Esophagus squamous epithelium (tissue), 5 donors: ENCODE results near the gene ASIC2. TPM values are rescaled to one million over a fixed set of nuclear protein-coding genes. Genes with fewer than 3 reads are reported as not detected.

Source experiments
- DNase-seq: peaks from one replicate; lab custom pipeline; 2025; lab: John Stamatoyannopoulos, UW
- H3K27ac ChIP-seq, 4 donors: fragments of 200-600 bp; sonication (generic); one replicate each; pipeline ENCODE4 v1.5.1; 2016 to 2019; ENCODE audit warnings: mild to moderate bottlenecking in 1 of 4
- H3K27me3 ChIP-seq, 4 donors: fragments of 200-600 bp; sonication (generic); 1 replicate in 3 of 4; 2 replicates in 1 of 4; pipeline versions ENCODE4 v1.5.1 to v1.6.0; 2017 to 2021; ENCODE audit warnings: antibody characterized with exemption in 1 of 4
- H3K36me3 ChIP-seq, 3 donors: fragments of 200-600 bp; sonication (generic); one replicate each; pipeline ENCODE4 v1.5.1; 2016 to 2019
- H3K4me1 ChIP-seq, 3 donors: fragments of 200-600 bp; sonication (generic); one replicate each; pipeline ENCODE4 v1.5.1; 2017 to 2019
- H3K4me3 ChIP-seq, 4 donors: fragments of 200-600 bp; sonication (generic); 1 replicate in 3 of 4; 2 replicates in 1 of 4; pipeline ENCODE4 v1.5.1; 2016 to 2019; ENCODE audit warnings: mild to moderate bottlenecking in 2 of 4, moderate library complexity in 1 of 4
- H3K9me3 ChIP-seq, 3 donors: fragments of 200-600 bp; sonication (generic); one replicate each; pipeline ENCODE4 v1.5.1; 2016 to 2019
- POLR2A ChIP-seq, 4 donors: fragments of 450-650 bp; IDR thresholded peaks; one replicate each; pipeline ENCODE4 v1.6.1; 2017; ENCODE audit warnings: antibody characterized with exemption in 4 of 4, mild to moderate bottlenecking in 4 of 4, moderate library complexity in 3 of 4
- WGBS, 2 donors: methylation state at CpG; one replicate each; pipeline ENCODE4 v1.1.5; 2018; 5-methylcytosine and 5-hydroxymethylcytosine counted together
- intact Hi-C: fragments of 100-400 bp; cut with DNase I; formaldehyde crosslinking; loops from one replicate; pipeline ENCODE4 v1.15.0; 2022
- total RNA-seq, 4 donors: library from RNA; depleted of rRNA; stranded (reverse); fragments of >200 nt; gene quantifications; one replicate each; pipeline ENCODE4 v1.1.0, GENCODE V29; 2016
- TF ChIP-seq, protein P1 (sequence below), 6 experiments: fragments of 450-650 bp in 4 of 6; fragments of 200-600 bp in 2 of 6; sonication (generic) in 2 of 6; IDR thresholded peaks; one replicate each; pipeline ENCODE4 v1.5.1; 2016 to 2019; ENCODE audit warnings: antibody characterized with exemption in 6 of 6, mild to moderate bottlenecking in 4 of 6, moderate library complexity in 4 of 6
- donor health status: DM: yes; HTN: yes; CAD: no.

ASIC2 gene
- total RNA-seq, 4 donors from 2014 or later: 0.29 TPM; not detected in 3

DNA sequence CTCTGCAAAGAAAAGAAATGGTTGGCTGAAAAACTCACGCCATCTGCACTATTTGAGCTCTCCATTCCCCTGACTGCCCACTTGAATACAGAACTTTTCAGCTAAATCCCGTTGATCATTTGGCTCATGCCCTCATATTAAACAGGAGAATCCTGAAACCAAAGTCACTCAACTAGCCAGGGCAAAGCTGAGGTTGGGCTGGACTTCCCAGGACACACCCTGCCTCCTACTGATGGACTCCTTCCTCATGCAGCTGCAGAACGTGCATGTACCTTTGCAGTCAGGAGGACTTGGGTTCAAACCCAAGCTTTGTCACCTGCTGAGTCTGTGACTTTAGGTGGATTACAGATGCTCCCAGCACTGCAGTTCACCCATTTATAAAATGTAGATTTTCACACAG is 7.7 kb downstream of the ASIC2 start:
- intact Hi-C loops: no loop called here
- Histone ChIP-seq H3K9me3 (no peaks in the 10 kb centered on the region), H3K36me3 (no peaks in the 10 kb centered on the region), H3K4me1 (peaks cover 0 to 23% (median 5%) of the 10 kb centered on the region in 3 donors), H3K27ac (no peak overlapping the region), H3K4me3 (no peak overlapping the region), H3K27me3 (peaks cover 0 to 45% (median 0%) of the 10 kb centered on the region in 4 donors)
- no peak for TF ChIP-seq POLR2A (IDR thresholded peaks at IDR 0.05)
- TF ChIP-seq, protein P1, sequence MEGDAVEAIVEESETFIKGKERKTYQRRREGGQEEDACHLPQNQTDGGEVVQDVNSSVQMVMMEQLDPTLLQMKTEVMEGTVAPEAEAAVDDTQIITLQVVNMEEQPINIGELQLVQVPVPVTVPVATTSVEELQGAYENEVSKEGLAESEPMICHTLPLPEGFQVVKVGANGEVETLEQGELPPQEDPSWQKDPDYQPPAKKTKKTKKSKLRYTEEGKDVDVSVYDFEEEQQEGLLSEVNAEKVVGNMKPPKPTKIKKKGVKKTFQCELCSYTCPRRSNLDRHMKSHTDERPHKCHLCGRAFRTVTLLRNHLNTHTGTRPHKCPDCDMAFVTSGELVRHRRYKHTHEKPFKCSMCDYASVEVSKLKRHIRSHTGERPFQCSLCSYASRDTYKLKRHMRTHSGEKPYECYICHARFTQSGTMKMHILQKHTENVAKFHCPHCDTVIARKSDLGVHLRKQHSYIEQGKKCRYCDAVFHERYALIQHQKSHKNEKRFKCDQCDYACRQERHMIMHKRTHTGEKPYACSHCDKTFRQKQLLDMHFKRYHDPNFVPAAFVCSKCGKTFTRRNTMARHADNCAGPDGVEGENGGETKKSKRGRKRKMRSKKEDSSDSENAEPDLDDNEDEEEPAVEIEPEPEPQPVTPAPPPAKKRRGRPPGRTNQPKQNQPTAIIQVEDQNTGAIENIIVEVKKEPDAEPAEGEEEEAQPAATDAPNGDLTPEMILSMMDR (IDR thresholded peaks at IDR 0.05): no peak
- WGBS, 2 donors: 51 to 65% methylated on average over 3 of the region's 3 CpGs
- DNase-seq: no peak

DNA sequence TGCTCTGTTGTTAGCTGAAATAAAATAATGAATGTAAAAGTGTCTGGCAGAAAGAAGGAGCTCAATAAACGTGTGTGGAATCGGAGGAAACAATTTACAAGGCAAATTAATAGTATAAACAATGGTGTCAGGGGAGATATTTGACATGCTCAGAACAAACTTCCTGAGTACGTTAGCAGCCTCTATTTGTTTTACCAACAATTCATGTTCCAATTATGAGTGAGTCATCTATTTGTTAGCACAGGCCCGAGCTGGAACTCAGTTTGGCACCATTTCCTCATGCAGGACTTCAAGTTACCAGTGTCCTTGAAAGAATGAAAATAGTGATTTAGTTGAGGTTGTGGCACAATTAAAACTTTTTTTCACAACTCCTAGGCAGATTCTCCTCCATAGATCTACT is 9.1 kb downstream of the ASIC2 start:
- peak overlapping the region in 1 of 4 donors; percentile 48 for H3K27ac ChIP-seq

DNA sequence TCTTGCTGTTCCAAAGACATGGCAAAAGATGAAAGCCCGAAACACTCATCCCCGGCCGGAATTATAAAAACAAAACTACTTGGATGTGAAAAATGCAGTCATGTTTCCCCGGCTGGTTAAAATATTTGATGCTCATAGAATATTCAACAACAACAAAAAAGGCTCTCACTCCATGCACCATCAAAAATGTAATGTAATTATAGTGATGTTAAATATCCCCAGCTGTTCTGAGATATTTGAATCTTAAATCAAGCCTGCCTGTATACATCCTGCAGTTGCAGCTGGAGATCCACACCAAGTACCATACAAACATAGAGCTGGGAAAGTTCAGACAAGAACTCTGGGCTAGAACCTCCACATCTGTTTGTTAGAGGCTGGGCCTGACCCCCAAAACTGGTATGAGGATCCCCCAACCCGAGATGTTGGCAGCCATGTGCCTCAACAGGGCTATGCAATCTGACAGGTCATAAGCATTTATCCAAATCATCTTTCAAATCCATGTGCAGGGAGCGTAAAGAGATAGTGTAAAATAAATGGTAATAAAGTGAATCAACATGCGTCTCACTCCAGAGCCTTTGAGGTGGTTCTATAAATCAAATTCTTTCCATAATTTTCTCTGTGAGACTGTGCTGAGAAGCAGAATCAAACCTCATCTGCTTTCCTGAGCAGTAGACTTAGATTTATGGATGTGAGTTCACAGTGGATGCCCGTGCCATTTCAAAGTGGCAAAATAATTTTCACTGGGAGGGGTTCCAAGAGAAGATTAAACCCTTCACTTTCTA is 12.7 kb downstream of the ASIC2 start:
- no peak overlapping the region for H3K27ac ChIP-seq
- H3K4me3 ChIP-seq: no peak overlapping the region
- H3K27me3 ChIP-seq: peaks cover 0 to 31% (median 0%) of the 10 kb centered on the region in 4 donors
- intact Hi-C loops: no loop called here
- H3K9me3 ChIP-seq: no peaks in the 10 kb centered on the region
- DNase-seq: no peak
- TF ChIP-seq, protein P1 (IDR thresholded peaks at IDR 0.05): no peak
- TF ChIP-seq POLR2A (IDR thresholded peaks at IDR 0.05): no peak
- H3K36me3 ChIP-seq: no peaks in the 10 kb centered on the region
- 67 to 72% methylated on average over 7 to 8 of the region's 8 CpGs for WGBS, 2 donors
- H3K4me1 ChIP-seq: peaks cover 0 to 19% (median 5%) of the 10 kb centered on the region in 3 donors

More for the DNA sequence above, 9.1 kb downstream of the ASIC2 start:
- TF ChIP-seq, protein P1 (IDR thresholded peaks at IDR 0.05): no peak
- TF ChIP-seq POLR2A (IDR thresholded peaks at IDR 0.05): no peak
- no peak for DNase-seq
- Histone ChIP-seq H3K9me3 (no peaks in the 10 kb centered on the region), H3K4me1 (peaks cover 0 to 23% (median 5%) of the 10 kb centered on the region in 3 donors), H3K27me3 (peaks cover 0 to 44% (median 0%) of the 10 kb centered on the region in 4 donors), H3K4me3 (no peak overlapping the region), H3K36me3 (no peaks in the 10 kb centered on the region)
- intact Hi-C loops: no loop called here
- WGBS, 2 donors: 1 to 11% methylated on average over 4 of the region's 4 CpGs

DNA sequence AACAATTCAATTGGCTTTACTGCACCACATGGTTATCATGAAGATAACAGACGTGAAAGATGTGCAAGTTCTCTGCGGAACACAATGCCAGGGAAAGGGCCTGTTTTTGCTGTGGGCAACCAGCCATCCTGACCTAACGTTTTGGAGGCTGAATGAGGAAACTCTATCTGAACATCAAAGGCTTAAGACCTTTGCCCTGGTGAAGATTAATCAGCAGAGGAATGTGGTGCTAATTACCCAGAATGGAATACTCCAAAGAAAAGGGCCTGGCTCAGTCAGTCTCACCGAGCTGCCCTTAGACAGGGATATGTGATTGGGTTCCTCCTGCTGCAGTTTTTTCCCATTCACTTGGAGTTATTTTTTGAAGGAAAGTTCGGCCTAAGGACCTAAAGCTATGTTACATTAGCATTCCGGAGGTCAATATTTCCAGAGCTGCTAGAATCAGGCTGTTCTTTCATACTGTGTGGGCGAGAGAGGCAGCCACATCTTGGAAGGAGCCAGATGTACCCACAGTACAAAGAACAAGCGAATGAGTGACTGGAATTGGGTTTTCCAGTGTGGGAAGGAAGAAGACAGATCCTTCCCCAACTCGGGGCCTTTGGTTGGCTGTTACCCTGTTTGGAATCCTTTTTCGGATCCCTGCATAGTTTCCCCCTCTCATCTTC is 15.5 kb downstream of the ASIC2 start:
- Histone ChIP-seq H3K36me3 (no peaks in the 10 kb centered on the region), H3K9me3 (no peaks in the 10 kb centered on the region), H3K27me3 (peaks cover 0 to 36% (median 0%) of the 10 kb centered on the region in 4 donors), H3K27ac (no peak overlapping the region), H3K4me1 (no peaks in the 10 kb centered on the region), H3K4me3 (no peak overlapping the region)
- intact Hi-C loops: no loop called here
- 55 to 64% methylated on average over 10 of the region's 10 CpGs for WGBS, 2 donors
- DNase-seq: no peak
- no peak for TF ChIP-seq POLR2A (IDR thresholded peaks at IDR 0.05)
- TF ChIP-seq, protein P1 (IDR thresholded peaks at IDR 0.05): no peak
